Right kidney (tissue), 9 donors: ENCODE data around the gene DHX36.

ENCODE experiments used
- DNase-seq: peaks from one replicate; pipeline ENCODE4 v3.0.0-alpha.2; 2016
- long read RNA-seq, 8 donors: transcript quantifications; one replicate each; lab custom pipeline, GENCODE V29; 2026

The DHX36 gene
- long read RNA-seq, donor 1, full-length matches to known transcripts: 11 of 30 reads
- long read RNA-seq, donor 1, partial matches to known transcripts: 19 of 30 reads
- long read RNA-seq, donor 1, other reads (novel, unspliced or antisense): 0 of 30 reads
- long read RNA-seq, donor 2, full-length matches to known transcripts: 14 of 25 reads
- long read RNA-seq, donor 2, partial matches to known transcripts: 11 of 25 reads
- long read RNA-seq, donor 2, other reads (novel, unspliced or antisense): 0 of 25 reads
- long read RNA-seq, donor 3, transcript DHX36-211 (3 exons, 833 nt): major isoform, 7 of 23 reads
- long read RNA-seq, donor 3, transcript DHX36-203 (3 exons, 2,306 nt): minor isoform, 6 of 23 reads
- long read RNA-seq, donor 3, partial matches to known transcripts: 8 of 23 reads
- long read RNA-seq, donor 3, other reads (novel, unspliced or antisense): 0 of 23 reads
- long read RNA-seq, donor 4, transcript DHX36-211 (3 exons, 833 nt): major isoform, 12 of 36 reads
- long read RNA-seq, donor 4, transcript DHX36-203 (3 exons, 2,306 nt): minor isoform, 5 of 36 reads
- long read RNA-seq, donor 4, partial matches to known transcripts: 17 of 36 reads
- long read RNA-seq, donor 4, other reads (novel, unspliced or antisense): 0 of 36 reads
- long read RNA-seq, donor 5, full-length matches to known transcripts: 11 of 24 reads
- long read RNA-seq, donor 5, partial matches to known transcripts: 13 of 24 reads
- long read RNA-seq, donor 5, other reads (novel, unspliced or antisense): 0 of 24 reads
- long read RNA-seq, donor 6, transcript DHX36-203 (3 exons, 2,306 nt): minor isoform, 8 of 30 reads
- long read RNA-seq, donor 6, transcript DHX36-211 (3 exons, 833 nt): major isoform, 12 of 30 reads
- long read RNA-seq, donor 6, partial matches to known transcripts: 10 of 30 reads
- long read RNA-seq, donor 6, other reads (novel, unspliced or antisense): 0 of 30 reads
- long read RNA-seq, donor 7, transcript DHX36-211 (3 exons, 833 nt): major isoform, 24 of 59 reads
- long read RNA-seq, donor 7, partial matches to known transcripts: 28 of 59 reads
- long read RNA-seq, donor 7, other reads (novel, unspliced or antisense): 0 of 59 reads
- long read RNA-seq, donor 8, transcript DHX36-211 (3 exons, 833 nt): major isoform, 10 of 21 reads
- long read RNA-seq, donor 8, partial matches to known transcripts: 9 of 21 reads
- long read RNA-seq, donor 8, other reads (novel, unspliced or antisense): 0 of 21 reads

- DNase-seq: peak; percentile 84
Observed at GRCh38 chr3:154323891-154324738, at the start of gene DHX36. Gene DHX36, minus strand, starts transcription at chr3:154324487. Its CDS starts 71 bp downstream, at chr3:154324416.

- no peak for DNase-seq
Observed at GRCh38 chr3:154367221-154367620, 42.9 kb upstream of the DHX36 start.

- no peak for DNase-seq
Observed at GRCh38 chr3:154364849-154365248, 40.6 kb upstream of the DHX36 start.

GRCh38 chr3:154361099-154361498, 36.8 kb upstream of the DHX36 start:
- DNase-seq: no peak

GRCh38 chr3:154356009-154356408, 31.7 kb upstream of the DHX36 start:
- no peak for DNase-seq

GRCh38 chr3:154349223-154349622, 24.9 kb upstream of the DHX36 start:
- DNase-seq: no peak

GRCh38 chr3:154345422-154346122, 21.3 kb upstream of the DHX36 start:
- DNase-seq: no peak

- no peak for DNase-seq
Observed at GRCh38 chr3:154338570-154338969, 14.3 kb upstream of the DHX36 start.

- no peak for DNase-seq
Observed at GRCh38 chr3:154338008-154338407, 13.7 kb upstream of the DHX36 start.

GRCh38 chr3:154334973-154335420, 10.7 kb upstream of the DHX36 start:
- DNase-seq: no peak

- DNase-seq: no peak
Observed at GRCh38 chr3:154327871-154328270, 3.6 kb upstream of the DHX36 start.

- DNase-seq: no peak
Observed at GRCh38 chr3:154324919-154325318, 632 bp upstream of the DHX36 start.

- DNase-seq: no peak
Observed at GRCh38 chr3:154316974-154317767, 7.1 kb downstream of the DHX36 start.

GRCh38 chr3:154314152-154314551, 10.1 kb downstream of the DHX36 start:
- no peak for DNase-seq

GRCh38 chr3:154310840-154311239, 13.4 kb downstream of the DHX36 start:
- DNase-seq: no peak

GRCh38 chr3:154307363-154307762, 16.9 kb downstream of the DHX36 start:
- no peak for DNase-seq

- DNase-seq: no peak
Observed at GRCh38 chr3:154304936-154305335, 19.4 kb downstream of the DHX36 start.

- no peak for DNase-seq
Observed at GRCh38 chr3:154304116-154304786, 20.0 kb downstream of the DHX36 start.

GRCh38 chr3:154301561-154301960, 22.7 kb downstream of the DHX36 start:
- no peak for DNase-seq
